ENCODE data around the gene ZSWIM1. TPM values are rescaled to one million over a fixed set of nuclear protein-coding genes. Genes with fewer than 3 reads are reported as not detected.

Gene ZSWIM1
- total RNA-seq, 1 experiment from 2014 or later = 13.0 TPM

- DNase-seq (ENCODE audit: low read depth, low spot score) (no peak), ATAC-seq (no peak)
- Histone ChIP-seq H3K4me1 (ENCODE audit: control insufficient read depth in 1 of 2, insufficient read depth in 2 of 2, low read length in 2 of 2) (peaks cover 15 to 36% of the 10 kb centered on the region in 2 experiments), H3K27ac (ENCODE audit: low read depth, low read length) (no peak overlapping the region), H4K20me1 (ENCODE audit: insufficient read depth) (no peaks in the 10 kb centered on the region), H2AFZ (ENCODE audit: low read depth, low read length, poor library complexity, severe bottlenecking) (no peak overlapping the region), H3K9ac (ENCODE audit: low read length) (no peak overlapping the region), H3K4me2 (ENCODE audit: low read length) (peak overlapping the region; percentile 50), H3K9me2 (ENCODE audit: insufficient read depth) (no peaks in the 10 kb centered on the region), H3K36me3 (ENCODE audit: control insufficient read depth in 1 of 2, insufficient read depth in 2 of 2, low read length in 2 of 2) (no peaks in the 10 kb centered on the region), H3K4me3 (replicated peaks in 1 of 2; ENCODE audit: low read depth in 1 of 2, low read length in 2 of 2) (no peak overlapping the region), H3K27me3 (ENCODE audit: insufficient read depth, low read length) (no peaks in the 10 kb centered on the region), H3K79me2 (ENCODE audit: insufficient read depth, low read length) (0 out of 2 replicates have a peak, but pooled peaks cover 12% of the 10 kb centered on the region), H3K9me3 (ENCODE audit: control insufficient read depth in 1 of 2, insufficient read depth in 1 of 2, low read depth in 1 of 2, low read length in 2 of 2) (no peaks in the 10 kb centered on the region)
- ChIA-PET POLR2A (no interaction called here), CTCF (no interaction called here), RAD21 (ENCODE audit: low non-redundant PET in 1 of 2, low total read pairs in 2 of 2, uncharacterized antibody in 2 of 2, unreplicated experiment in 2 of 2) (no interaction called here)
- BruUV-seq (replicated peaks) = no TSS peak
- TF ChIP-seq TCF7L2 (IDR thresholded peaks at IDR 0.05; ENCODE audit: borderline replicate concordance, extremely low read depth, insufficient read depth, insufficient read length) (peak; percentile 62), ZBTB33 (IDR thresholded peaks at IDR 0.05; ENCODE audit: extremely low read depth, insufficient replicate concordance, low read length) (no peak)
- intact Hi-C loops (cut with micrococcal nuclease) = no loop called here
These were observed 20.3 kb upstream of the ZSWIM1 start for GRCh38 chr20:45860560-45861220.

GRCh38 chr20:45861221-45862075 is 19.6 kb upstream of the ZSWIM1 start:
- DNase-seq (ENCODE audit: low read depth, low spot score) (no peak), ATAC-seq (no peak)
- no TSS peak for BruUV-seq (replicated peaks)
- no peaks in the 10 kb centered on the region for H3K9me3 ChIP-seq (ENCODE audit: control insufficient read depth in 1 of 2, insufficient read depth in 1 of 2, low read depth in 1 of 2, low read length in 2 of 2)
- CTCF ChIA-PET = no interaction called here
- H3K4me1 ChIP-seq (ENCODE audit: control insufficient read depth in 1 of 2, insufficient read depth in 2 of 2, low read length in 2 of 2) = peaks cover 15 to 30% of the 10 kb centered on the region in 2 experiments
- H3K27ac ChIP-seq (ENCODE audit: low read depth, low read length) = no peak overlapping the region
- no peaks in the 10 kb centered on the region for H4K20me1 ChIP-seq (ENCODE audit: insufficient read depth)
- H3K9me2 ChIP-seq (ENCODE audit: insufficient read depth) = no peaks in the 10 kb centered on the region
- H3K9ac ChIP-seq (ENCODE audit: low read length) = no peak overlapping the region
- RAD21 ChIA-PET (ENCODE audit: low non-redundant PET in 1 of 2, low total read pairs in 2 of 2, uncharacterized antibody in 2 of 2, unreplicated experiment in 2 of 2) = no interaction called here
- no peaks in the 10 kb centered on the region for H3K27me3 ChIP-seq (ENCODE audit: insufficient read depth, low read length)
- intact Hi-C loops (cut with micrococcal nuclease) = no loop called here
- peak overlapping the region; percentile 50 for H3K4me2 ChIP-seq (ENCODE audit: low read length)
- no peak overlapping the region for H3K4me3 ChIP-seq (replicated peaks in 1 of 2; ENCODE audit: low read depth in 1 of 2, low read length in 2 of 2)
- H3K36me3 ChIP-seq (ENCODE audit: control insufficient read depth in 1 of 2, insufficient read depth in 2 of 2, low read length in 2 of 2) = no peaks in the 10 kb centered on the region
- POLR2A ChIA-PET = no interaction called here
- 0 out of 2 replicates have a peak, but pooled peaks cover 6% of the 10 kb centered on the region for H3K79me2 ChIP-seq (ENCODE audit: insufficient read depth, low read length)
- H2AFZ ChIP-seq (ENCODE audit: low read depth, low read length, poor library complexity, severe bottlenecking) = no peak overlapping the region
- TF ChIP-seq POLR2AphosphoS5 (IDR thresholded peaks at IDR 0.05; ENCODE audit: low read depth, low read length) (no peak), POLR2A (IDR thresholded peaks at IDR 0.05; ENCODE audit: borderline replicate concordance, extremely low read depth, insufficient read depth, insufficient read length) (no peak), ZNF274 (IDR thresholded peaks at IDR 0.05; ENCODE audit: low read depth, low read length) (no peak), ATF3 (IDR thresholded peaks at IDR 0.05) (no peak), CEBPB (IDR thresholded peaks at IDR 0.05; ENCODE audit: low read depth) (no peak), CBX3 (IDR thresholded peaks at IDR 0.05; ENCODE audit: low read depth) (no peak), SIN3A (IDR thresholded peaks at IDR 0.05; ENCODE audit: low read depth) (no peak), ELF1 (IDR thresholded peaks at IDR 0.05; ENCODE audit: borderline replicate concordance, low read depth) (no peak), CTCF (IDR thresholded peaks at IDR 0.05 in 2 of 3, conservative IDR thresholded peaks at IDR 0.05 in 1 of 3; ENCODE audit: borderline replicate concordance in 1 of 3, insufficient read depth in 1 of 3, low read depth in 2 of 3, low read length in 2 of 3) (no peak)

Data from HCT116 (cell line).